ENCODE results near the gene MICAL2. TPM values are rescaled to one million over a fixed set of nuclear protein-coding genes. Genes with fewer than 3 reads are reported as not detected.

MICAL2 gene
- total RNA-seq, 1 donor from 2014 or later, result 372 TPM

GRCh38 chr11:12221051-12221535, 110.7 kb downstream of the MICAL2 start:
- DNase-seq (ENCODE audit: low spot score), result no peak
- peaks cover 75% of the 10 kb centered on the region for H3K4me1 Mint-ChIP-seq (ENCODE audit: low read depth)
- peak overlapping the region; percentile 77 for H3K27ac Mint-ChIP-seq (ENCODE audit: unreplicated experiment)
- TF ChIP-seq, protein P1, sequence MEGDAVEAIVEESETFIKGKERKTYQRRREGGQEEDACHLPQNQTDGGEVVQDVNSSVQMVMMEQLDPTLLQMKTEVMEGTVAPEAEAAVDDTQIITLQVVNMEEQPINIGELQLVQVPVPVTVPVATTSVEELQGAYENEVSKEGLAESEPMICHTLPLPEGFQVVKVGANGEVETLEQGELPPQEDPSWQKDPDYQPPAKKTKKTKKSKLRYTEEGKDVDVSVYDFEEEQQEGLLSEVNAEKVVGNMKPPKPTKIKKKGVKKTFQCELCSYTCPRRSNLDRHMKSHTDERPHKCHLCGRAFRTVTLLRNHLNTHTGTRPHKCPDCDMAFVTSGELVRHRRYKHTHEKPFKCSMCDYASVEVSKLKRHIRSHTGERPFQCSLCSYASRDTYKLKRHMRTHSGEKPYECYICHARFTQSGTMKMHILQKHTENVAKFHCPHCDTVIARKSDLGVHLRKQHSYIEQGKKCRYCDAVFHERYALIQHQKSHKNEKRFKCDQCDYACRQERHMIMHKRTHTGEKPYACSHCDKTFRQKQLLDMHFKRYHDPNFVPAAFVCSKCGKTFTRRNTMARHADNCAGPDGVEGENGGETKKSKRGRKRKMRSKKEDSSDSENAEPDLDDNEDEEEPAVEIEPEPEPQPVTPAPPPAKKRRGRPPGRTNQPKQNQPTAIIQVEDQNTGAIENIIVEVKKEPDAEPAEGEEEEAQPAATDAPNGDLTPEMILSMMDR (IDR thresholded peaks at IDR 0.05), result no peak
- H3K36me3 Mint-ChIP-seq (ENCODE audit: low read depth), result peaks cover 62% of the 10 kb centered on the region
- H3K27me3 Mint-ChIP-seq (ENCODE audit: low read depth), result no peaks in the 10 kb centered on the region
- no peak overlapping the region for H3K4me3 Mint-ChIP-seq (ENCODE audit: unreplicated experiment)
- H3K9me3 Mint-ChIP-seq (ENCODE audit: low read depth), result no peaks in the 10 kb centered on the region

- Mint-ChIP-seq H3K27ac (ENCODE audit: unreplicated experiment) (peak overlapping the region; percentile 57), H3K9me3 (ENCODE audit: low read depth) (no peaks in the 10 kb centered on the region), H3K27me3 (ENCODE audit: low read depth) (no peaks in the 10 kb centered on the region), H3K4me1 (ENCODE audit: low read depth) (peaks cover 64% of the 10 kb centered on the region), H3K36me3 (ENCODE audit: low read depth) (peaks cover 64% of the 10 kb centered on the region), H3K4me3 (ENCODE audit: unreplicated experiment) (no peak overlapping the region)
- TF ChIP-seq, protein P1 (IDR thresholded peaks at IDR 0.05), result no peak
- no peak for DNase-seq (ENCODE audit: low spot score)
These were observed 111.8 kb downstream of the MICAL2 start for GRCh38 chr11:12222055-12222792.

- no peaks in the 10 kb centered on the region for H3K27me3 Mint-ChIP-seq (ENCODE audit: low read depth)
- H3K4me1 Mint-ChIP-seq (ENCODE audit: low read depth), result peaks cover 53% of the 10 kb centered on the region
- TF ChIP-seq, protein P1 (IDR thresholded peaks at IDR 0.05), result no peak
- H3K36me3 Mint-ChIP-seq (ENCODE audit: low read depth), result peaks cover 60% of the 10 kb centered on the region
- H3K27ac Mint-ChIP-seq (ENCODE audit: unreplicated experiment), result peak overlapping the region; percentile 82
- H3K4me3 Mint-ChIP-seq (ENCODE audit: unreplicated experiment), result no peak overlapping the region
- no peaks in the 10 kb centered on the region for H3K9me3 Mint-ChIP-seq (ENCODE audit: low read depth)
- no peak for DNase-seq (ENCODE audit: low spot score)
These were observed 113.6 kb downstream of the MICAL2 start for GRCh38 chr11:12223771-12224536.

- TF ChIP-seq, protein P1 (IDR thresholded peaks at IDR 0.05), result no peak
- DNase-seq (ENCODE audit: low spot score), result no peak
- H3K4me1 Mint-ChIP-seq (ENCODE audit: low read depth), result peaks cover 48% of the 10 kb centered on the region
- H3K4me3 Mint-ChIP-seq (ENCODE audit: unreplicated experiment), result no peak overlapping the region
- H3K27me3 Mint-ChIP-seq (ENCODE audit: low read depth), result no peaks in the 10 kb centered on the region
- H3K9me3 Mint-ChIP-seq (ENCODE audit: low read depth), result no peaks in the 10 kb centered on the region
- H3K27ac Mint-ChIP-seq (ENCODE audit: unreplicated experiment), result peak overlapping the region; percentile 82
- H3K36me3 Mint-ChIP-seq (ENCODE audit: low read depth), result peaks cover 58% of the 10 kb centered on the region
These were observed 114.1 kb downstream of the MICAL2 start for GRCh38 chr11:12224537-12224893.

GRCh38 chr11:12225046-12225739, 114.8 kb downstream of the MICAL2 start:
- no peak for DNase-seq (ENCODE audit: low spot score)
- H3K27ac Mint-ChIP-seq (ENCODE audit: unreplicated experiment), result peak overlapping the region; percentile 82
- H3K36me3 Mint-ChIP-seq (ENCODE audit: low read depth), result peaks cover 59% of the 10 kb centered on the region
- no peaks in the 10 kb centered on the region for H3K9me3 Mint-ChIP-seq (ENCODE audit: low read depth)
- H3K27me3 Mint-ChIP-seq (ENCODE audit: low read depth), result no peaks in the 10 kb centered on the region
- TF ChIP-seq, protein P1 (IDR thresholded peaks at IDR 0.05), result no peak
- H3K4me3 Mint-ChIP-seq (ENCODE audit: unreplicated experiment), result no peak overlapping the region
- H3K4me1 Mint-ChIP-seq (ENCODE audit: low read depth), result peaks cover 41% of the 10 kb centered on the region
